Esophagus (tissue), 2 donors: ENCODE results near the gene ZIC1. TPM values are rescaled to one million over a fixed set of nuclear protein-coding genes. Genes with fewer than 3 reads are reported as not detected.

Experiments used
- H3K27ac ChIP-seq, 2 donors: one replicate each; pipeline ENCODE4 v1.5.1; 2013; ENCODE audit warnings: low read depth in 2 of 2, mild to moderate bottlenecking in 2 of 2, inconsistent platforms in 1 of 2, low read length in 1 of 2, moderate library complexity in 1 of 2
- H3K27me3 ChIP-seq, 2 donors: one replicate each; pipeline ENCODE4 v1.6.1; 2013; ENCODE audit warnings: low read length in 2 of 2, control low read depth in 1 of 2, mild to moderate bottlenecking in 1 of 2; ENCODE audit not compliant: insufficient read depth in 2 of 2, control insufficient read depth in 1 of 2
- H3K36me3 ChIP-seq, 2 donors: one replicate each; pipeline ENCODE4 v1.6.1; 2013; ENCODE audit warnings: low read length in 1 of 2; ENCODE audit not compliant: control insufficient read depth in 2 of 2, insufficient read depth in 2 of 2
- H3K4me1 ChIP-seq, 2 donors: one replicate each; pipeline ENCODE4 v1.6.1; 2013; ENCODE audit warnings: low read length in 1 of 2; ENCODE audit not compliant: control insufficient read depth in 2 of 2, insufficient read depth in 2 of 2
- H3K4me3 ChIP-seq, 2 donors: one replicate each; pipeline ENCODE4 v1.5.1; 2013; ENCODE audit warnings: low read length in 2 of 2, mild to moderate bottlenecking in 2 of 2, low read depth in 1 of 2, moderate library complexity in 1 of 2
- H3K9me3 ChIP-seq, 2 donors: one replicate each; pipeline ENCODE4 v1.6.1; 2013; ENCODE audit warnings: mild to moderate bottlenecking in 2 of 2, low read depth in 1 of 2, low read length in 1 of 2, moderate library complexity in 1 of 2; ENCODE audit not compliant: control insufficient read depth in 2 of 2, insufficient read depth in 1 of 2
- WGBS, 2 donors: extraction: QIAGEN DNeasy Blood & Tissue Kit; methylation state at CpG; one replicate each; pipeline ENCODE4 v1.1.7; 2013; 5-methylcytosine and 5-hydroxymethylcytosine counted together
- polyA plus RNA-seq, 2 donors: library from polyadenylated mRNA; stranded (reverse); fragments of 200-250 nt; gene quantifications; one replicate each; pipeline ENCODE4 v1.2.3, GENCODE V29; 2013
- donor health status: healthy with polysubstance abuse.
- donor health status: Bipolar disorder and iron deficiency.

The ZIC1 gene
- polyA plus RNA-seq, 2 donors, result not detected

DNA sequence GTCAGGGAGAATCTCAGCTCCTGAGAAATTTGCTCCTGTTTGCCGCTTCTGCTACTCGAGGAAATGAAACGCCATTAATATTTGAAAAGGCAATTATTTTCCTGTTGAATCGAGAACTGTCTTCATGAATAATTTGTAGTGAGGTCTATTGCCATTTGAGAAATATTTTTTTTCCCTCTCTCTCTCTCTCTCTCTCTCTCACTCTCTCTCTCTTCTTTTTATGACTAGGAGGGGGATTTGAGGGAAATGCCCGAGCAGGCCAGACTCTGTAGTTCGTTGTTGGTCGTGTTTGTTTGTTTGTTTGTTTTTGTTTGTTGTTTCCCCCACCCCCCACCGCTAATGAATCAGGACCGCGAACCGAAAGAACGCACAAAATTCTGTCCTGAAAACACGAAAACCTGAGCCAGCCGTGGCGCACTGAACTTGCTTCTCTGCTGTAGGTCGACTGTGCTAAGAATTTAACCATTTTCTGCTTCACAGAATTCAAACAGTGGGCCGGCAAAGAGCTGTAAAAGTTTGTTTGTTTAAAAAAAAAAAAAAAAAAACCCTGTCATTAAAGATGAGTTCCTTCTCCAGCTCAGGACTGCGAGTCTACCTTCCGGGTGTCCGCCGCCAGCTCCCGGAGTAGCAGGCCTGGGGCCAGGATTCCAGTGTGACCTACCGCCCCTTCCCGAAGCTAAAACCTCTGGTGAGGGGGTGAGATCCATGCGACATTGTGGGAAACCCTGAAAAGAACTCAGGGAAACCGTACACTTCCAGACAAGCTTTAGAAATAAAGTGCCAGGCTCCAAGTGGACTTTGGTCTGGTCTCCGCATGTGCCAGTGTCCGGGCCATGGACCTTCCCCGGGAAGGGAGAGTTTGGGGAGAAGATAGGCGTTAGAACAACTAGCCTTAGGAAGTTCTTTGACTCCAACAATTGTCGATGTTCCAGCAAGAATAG, 15.0 kb upstream of the ZIC1 start:
- Histone ChIP-seq H3K36me3 (no peaks in the 10 kb centered on the region), H3K27me3 (peaks cover 26 to 55% of the 10 kb centered on the region in 2 donors), H3K4me3 (peak overlapping the region in 1 of 2 donors; percentile 36), H3K27ac (no peak overlapping the region), H3K9me3 (peaks cover 11 to 47% of the 10 kb centered on the region in 2 donors), H3K4me1 (peaks cover 9 to 13% of the 10 kb centered on the region in 2 donors)
- WGBS, 2 donors, result 13 to 14% methylated on average over 31 of the region's 31 CpGs

GRCh38 chr3:147394884-147395225, 14.3 kb upstream of the ZIC1 start:
- H3K4me1 ChIP-seq, result peaks cover 9 to 13% of the 10 kb centered on the region in 2 donors

DNA sequence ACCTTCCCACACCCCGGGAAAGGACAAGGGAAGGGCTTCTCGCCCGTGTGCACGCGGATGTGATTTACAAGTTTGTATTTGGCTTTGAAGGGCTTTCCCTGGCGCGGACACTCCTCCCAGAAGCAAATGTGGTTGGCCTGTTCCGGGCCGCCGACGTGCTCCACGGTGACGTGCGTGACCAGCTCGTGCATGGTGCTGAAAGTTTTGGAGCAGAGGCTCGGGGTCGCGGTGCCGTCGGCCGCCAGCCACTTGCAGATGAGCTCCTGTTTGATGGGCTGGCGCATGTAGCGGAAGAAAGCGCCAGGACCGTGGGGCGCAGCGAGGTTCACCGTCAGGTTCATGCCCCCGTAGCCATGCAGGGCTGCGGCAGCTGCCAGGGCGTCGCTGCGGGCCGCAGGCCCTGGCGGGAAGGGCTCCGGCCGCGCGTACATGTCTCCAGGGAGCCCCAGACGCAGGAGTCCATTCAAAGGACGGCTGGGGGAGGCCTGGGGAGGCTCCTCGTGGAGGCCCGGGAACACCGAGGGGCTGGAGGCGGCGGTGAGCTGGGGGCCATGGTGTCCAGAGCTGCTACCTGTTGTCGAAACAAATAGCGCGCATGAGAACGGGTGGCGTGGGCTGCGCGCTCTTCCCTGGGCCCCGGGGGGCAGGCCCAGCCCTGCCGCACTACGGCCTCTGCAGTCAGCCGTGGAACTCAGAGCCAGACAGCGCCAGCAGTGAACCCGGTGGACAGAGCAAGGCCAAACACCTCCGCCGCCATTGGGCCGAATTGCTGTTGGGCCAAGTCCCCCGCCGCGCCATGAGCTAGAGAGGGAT, 13.1 kb upstream of the ZIC1 start:
- Histone ChIP-seq H3K27ac (no peak overlapping the region), H3K36me3 (no peaks in the 10 kb centered on the region), H3K4me1 (peaks cover 7 to 13% of the 10 kb centered on the region in 2 donors), H3K4me3 (no peak overlapping the region), H3K9me3 (peaks cover 6 to 37% of the 10 kb centered on the region in 2 donors), H3K27me3 (peaks cover 24 to 53% of the 10 kb centered on the region in 2 donors)
- WGBS, 2 donors, result 10 to 11% methylated on average over 65 of the region's 65 CpGs

More at GRCh38 chr3:147394884-147395225, 14.3 kb upstream of the ZIC1 start:
- peaks cover 26 to 55% of the 10 kb centered on the region in 2 donors for H3K27me3 ChIP-seq
- no peak overlapping the region for H3K27ac ChIP-seq
- peaks cover 11 to 45% of the 10 kb centered on the region in 2 donors for H3K9me3 ChIP-seq
- no peaks in the 10 kb centered on the region for H3K36me3 ChIP-seq
- no peak overlapping the region for H3K4me3 ChIP-seq
- WGBS, 2 donors, result 13 to 19% methylated on average over 5 of the region's 5 CpGs

DNA sequence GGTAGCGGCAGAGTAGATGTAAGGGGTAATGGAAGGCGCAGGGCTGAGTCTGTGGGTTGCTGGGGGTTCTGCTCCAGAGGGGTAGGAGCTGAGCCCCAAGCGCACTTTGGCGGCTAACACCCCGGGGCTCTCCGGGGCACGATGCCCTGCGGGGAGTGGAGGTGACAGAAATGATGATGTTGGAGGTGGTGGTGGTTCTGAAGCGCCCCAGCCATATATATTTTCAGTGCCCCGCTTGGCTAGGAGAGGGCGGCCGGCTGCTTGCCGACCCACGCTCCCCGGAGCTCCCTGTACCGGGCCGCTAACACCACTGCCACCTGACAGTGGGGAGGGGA, 12.5 kb upstream of the ZIC1 start:
- peaks cover 21 to 47% of the 10 kb centered on the region in 2 donors for H3K27me3 ChIP-seq
- H3K9me3 ChIP-seq, result peaks cover 6 to 33% of the 10 kb centered on the region in 2 donors
- WGBS, 2 donors, result 11% methylated on average over 17 of the region's 17 CpGs
- no peak overlapping the region for H3K27ac ChIP-seq
- H3K4me1 ChIP-seq, result peaks cover 7 to 12% of the 10 kb centered on the region in 2 donors
- no peaks in the 10 kb centered on the region for H3K36me3 ChIP-seq
- H3K4me3 ChIP-seq, result no peak overlapping the region

GRCh38 chr3:147397155-147397874, 11.8 kb upstream of the ZIC1 start:
- Histone ChIP-seq H3K4me1 (peaks cover 6 to 7% of the 10 kb centered on the region in 2 donors), H3K36me3 (no peaks in the 10 kb centered on the region), H3K27ac (no peak overlapping the region), H3K4me3 (no peak overlapping the region), H3K9me3 (peaks cover 6 to 27% of the 10 kb centered on the region in 2 donors), H3K27me3 (peaks cover 21 to 41% of the 10 kb centered on the region in 2 donors)
- WGBS, 2 donors, result 9 to 11% methylated on average over 34 of the region's 34 CpGs

DNA sequence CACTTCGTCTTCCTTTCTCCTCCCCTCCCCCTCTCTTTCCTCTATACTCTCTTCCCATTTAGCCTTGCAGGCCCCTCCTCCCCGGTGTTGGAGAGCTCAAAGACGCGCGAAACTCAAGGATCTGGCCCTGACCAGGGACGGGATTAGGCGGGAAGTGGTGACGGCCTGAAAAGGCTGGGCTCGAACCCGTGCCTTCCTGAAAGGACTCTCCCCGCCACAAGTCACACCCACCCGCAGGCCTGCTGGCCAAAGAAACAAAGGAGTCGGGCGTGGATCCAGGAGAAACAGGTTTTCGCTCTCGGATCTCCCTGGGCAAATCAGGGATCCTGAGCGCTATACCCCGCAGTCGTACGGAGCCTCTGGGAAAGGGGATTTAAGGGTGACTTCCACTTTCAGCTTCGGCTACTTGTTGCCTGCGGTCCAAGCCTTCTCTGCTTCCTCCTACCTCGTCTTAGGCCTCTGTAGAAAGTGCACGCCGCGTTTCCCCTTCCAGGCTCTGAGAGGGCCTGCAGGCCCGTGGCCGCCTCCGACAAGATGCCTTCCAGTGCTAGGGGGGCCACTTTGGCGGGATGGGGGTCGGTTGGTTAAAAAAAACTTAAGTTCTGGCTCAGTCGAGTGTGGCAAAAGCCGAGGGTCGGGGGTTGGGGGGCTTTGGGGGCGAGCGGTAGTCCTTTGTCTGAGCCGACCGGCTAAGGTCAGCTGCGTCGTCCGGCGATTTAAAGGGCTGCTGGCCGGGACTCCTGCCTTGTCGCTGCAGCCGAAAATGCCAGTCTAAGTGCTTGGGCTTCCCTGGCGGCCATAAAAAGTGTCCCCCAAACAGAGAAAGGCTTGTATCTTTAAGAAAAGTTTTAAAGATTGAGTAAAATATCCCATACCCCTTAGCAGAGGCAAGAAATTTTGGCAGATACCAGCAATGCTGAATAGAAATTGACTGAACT, 11.0 kb upstream of the ZIC1 start:
- peaks cover 3 to 6% of the 10 kb centered on the region in 2 donors for H3K4me1 ChIP-seq
- peaks cover 6 to 27% of the 10 kb centered on the region in 2 donors for H3K9me3 ChIP-seq
- H3K4me3 ChIP-seq, result no peak overlapping the region
- no peak overlapping the region for H3K27ac ChIP-seq
- H3K36me3 ChIP-seq, result no peaks in the 10 kb centered on the region
- WGBS, 2 donors, result 15% methylated on average over 46 of the region's 46 CpGs
- peaks cover 21 to 38% of the 10 kb centered on the region in 2 donors for H3K27me3 ChIP-seq

- H3K9me3 ChIP-seq, result peaks cover 6 to 27% of the 10 kb centered on the region in 2 donors
- H3K27ac ChIP-seq, result no peak overlapping the region
- peaks cover 0 to 3% of the 10 kb centered on the region in 2 donors for H3K4me1 ChIP-seq
- H3K27me3 ChIP-seq, result peaks cover 21 to 34% of the 10 kb centered on the region in 2 donors
- H3K4me3 ChIP-seq, result no peak overlapping the region
- 53 to 54% methylated on average over 2 of the region's 2 CpGs for WGBS, 2 donors
- H3K36me3 ChIP-seq, result no peaks in the 10 kb centered on the region
Measured at GRCh38 chr3:147398813-147399534, 10.2 kb upstream of the ZIC1 start.

DNA sequence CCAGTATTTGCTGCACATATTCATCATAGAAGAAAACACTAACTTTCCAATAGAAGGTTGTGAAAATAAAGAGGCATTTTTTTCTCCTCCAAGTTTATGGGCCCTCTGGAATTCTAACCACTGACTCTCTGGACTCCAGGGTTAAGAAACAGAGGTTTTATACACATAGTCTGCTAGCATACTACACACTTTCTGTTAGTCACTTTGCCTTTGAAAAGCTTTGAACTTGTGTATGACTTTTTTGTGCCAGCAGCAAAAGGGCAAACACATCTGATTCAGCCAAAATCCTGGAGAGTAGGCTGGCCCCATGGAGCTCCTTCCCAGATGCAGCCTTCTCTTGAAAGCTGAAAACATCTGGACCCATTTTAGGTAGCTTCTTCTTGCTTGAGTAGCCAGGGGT, 9.1 kb upstream of the ZIC1 start:
- H3K4me1 ChIP-seq, result peaks cover 0 to 3% of the 10 kb centered on the region in 2 donors
- H3K9me3 ChIP-seq, result peaks cover 6 to 27% of the 10 kb centered on the region in 2 donors
- H3K36me3 ChIP-seq, result no peaks in the 10 kb centered on the region
- H3K27me3 ChIP-seq, result peaks cover 15 to 37% of the 10 kb centered on the region in 2 donors
- H3K27ac ChIP-seq, result no peak overlapping the region
- H3K4me3 ChIP-seq, result no peak overlapping the region
